ENCODE results near the gene SLC24A4.

The SLC24A4 gene

DNA sequence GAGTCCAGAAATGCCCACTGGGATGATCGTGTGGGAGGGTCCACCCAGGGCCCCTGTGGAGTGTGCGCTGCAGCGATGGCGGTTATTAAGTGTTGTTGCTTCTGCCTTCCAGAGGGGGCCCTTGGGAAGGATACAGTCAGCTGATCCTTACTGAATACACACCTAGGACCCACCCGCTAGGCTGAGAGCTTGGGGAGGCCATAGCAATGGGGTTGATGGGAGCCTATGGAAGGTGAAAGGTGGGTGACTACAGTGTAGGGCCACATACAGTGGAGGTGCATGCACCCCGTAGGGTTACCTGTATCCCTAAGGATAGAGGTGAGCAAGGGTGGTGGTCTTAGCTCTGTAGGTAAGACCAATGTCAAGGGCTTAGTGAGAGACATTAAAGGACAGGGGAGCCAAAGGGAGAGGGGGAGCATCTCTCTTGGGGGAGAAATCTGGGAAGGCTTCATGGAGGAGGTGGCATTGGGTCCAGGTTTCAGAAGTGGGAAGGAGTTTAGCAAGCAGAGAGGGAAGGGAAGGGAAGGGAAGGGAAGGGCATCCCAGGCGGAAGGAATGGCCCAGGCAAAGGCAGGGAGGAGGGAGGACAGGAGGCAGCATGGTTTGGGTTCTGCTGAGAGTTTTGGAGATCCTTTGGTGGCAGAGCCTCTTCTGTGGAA is 117.5 kb downstream of the SLC24A4 start:
- DNase-seq = no peak

DNA sequence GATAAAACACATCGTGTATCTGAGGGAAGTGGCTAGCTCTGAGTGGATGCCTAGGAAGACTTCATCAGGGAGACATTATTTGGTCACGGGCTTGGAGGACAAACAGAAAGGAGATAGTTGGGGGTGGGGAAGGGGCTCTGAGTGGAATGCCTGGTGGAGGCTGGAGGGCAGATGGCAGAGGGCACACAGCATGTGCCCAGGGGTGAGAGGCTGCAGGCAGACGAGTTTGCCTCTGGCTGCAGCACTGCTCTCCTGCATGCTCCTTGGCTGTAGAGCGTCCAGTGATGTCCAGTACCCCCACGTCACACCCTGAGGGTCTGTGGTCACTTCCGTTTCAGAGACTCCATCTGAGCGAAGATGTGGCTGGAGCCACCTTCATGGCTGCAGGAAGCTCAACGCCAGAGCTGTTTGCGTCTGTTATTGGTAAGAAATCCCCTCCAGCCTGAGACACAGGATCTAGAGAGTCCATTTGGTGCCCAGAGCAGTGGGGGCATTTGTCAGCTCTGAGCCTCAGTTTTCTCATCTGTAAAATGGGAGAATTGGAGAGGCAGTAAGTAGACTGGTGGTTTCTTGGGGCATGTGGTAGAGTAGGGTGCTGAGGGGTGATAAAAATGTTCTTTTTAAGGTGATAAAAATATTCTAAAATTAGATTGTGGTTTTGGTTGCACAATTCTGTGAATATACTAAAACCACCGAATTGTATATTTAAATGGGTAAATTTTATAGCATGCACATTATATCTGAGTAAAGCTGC is 119.0 kb downstream of the SLC24A4 start:
- no peak for DNase-seq

GRCh38 chr14:92443167-92443566 is 120.2 kb downstream of the SLC24A4 start:
- DNase-seq = no peak

DNA sequence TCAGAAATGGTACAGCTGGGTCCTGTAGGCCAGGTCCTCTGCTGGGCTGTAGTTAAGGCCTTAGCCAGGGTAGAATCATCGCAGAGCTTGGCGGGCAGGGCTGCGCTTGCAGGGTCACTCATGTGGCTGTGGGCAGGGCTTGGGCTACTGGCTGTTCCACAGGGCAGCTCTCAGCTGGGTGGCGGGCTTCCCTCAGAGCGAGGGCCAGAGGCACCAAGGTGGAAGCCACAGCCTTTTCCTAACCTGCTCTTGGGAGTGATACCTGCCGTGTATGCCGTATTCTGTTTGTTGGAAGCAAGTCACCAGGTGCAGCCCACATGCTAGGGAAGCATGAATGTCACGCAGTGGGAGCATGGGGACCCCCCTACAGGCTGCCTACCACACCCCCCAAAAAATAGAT is 120.8 kb downstream of the SLC24A4 start:
- DNase-seq = no peak

- no peak for DNase-seq
Observed at GRCh38 chr14:92446771-92447170, 123.8 kb downstream of the SLC24A4 start.

DNA sequence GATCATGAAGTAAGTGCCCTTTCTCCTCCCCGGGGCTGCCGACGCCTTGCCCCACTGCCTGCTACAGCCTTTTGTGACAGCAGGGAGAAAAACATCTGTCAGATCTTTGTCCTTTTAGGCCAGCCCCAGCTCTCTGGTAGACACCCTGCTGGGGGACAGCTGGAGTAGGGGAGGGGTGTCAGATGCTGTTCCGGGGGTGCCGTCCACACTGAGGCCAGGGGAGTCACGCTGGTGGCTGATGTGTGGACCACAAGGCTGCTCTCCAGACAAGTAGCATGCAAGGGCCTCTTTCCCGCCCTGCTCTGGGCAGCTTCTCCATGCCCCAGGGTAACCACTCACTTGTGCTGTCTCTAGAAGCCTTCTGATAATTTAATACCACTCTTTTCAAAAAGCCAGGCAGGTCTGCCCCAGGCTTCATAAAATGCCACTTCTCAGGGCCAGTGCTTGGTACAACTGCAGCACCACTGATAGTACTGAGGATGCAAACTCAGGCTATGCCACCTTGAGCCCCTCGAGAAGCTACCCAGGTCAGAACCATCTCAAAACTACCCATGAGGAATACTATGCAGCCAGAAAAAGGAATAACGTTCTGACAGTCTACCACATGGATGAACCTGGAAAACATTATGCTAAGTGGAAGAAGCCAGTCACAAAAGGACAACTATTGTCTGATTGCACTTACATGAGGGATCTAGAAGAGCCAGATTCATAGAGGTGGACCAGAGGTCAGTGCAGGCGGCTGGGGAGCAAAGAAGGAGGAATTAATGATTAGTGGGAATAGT is 124.6 kb downstream of the SLC24A4 start:
- no peak for DNase-seq

- no peak for DNase-seq
Observed at GRCh38 chr14:92448786-92449185, 125.8 kb downstream of the SLC24A4 start.

GRCh38 chr14:92449404-92450181 is 126.6 kb downstream of the SLC24A4 start:
- no peak for DNase-seq

DNA sequence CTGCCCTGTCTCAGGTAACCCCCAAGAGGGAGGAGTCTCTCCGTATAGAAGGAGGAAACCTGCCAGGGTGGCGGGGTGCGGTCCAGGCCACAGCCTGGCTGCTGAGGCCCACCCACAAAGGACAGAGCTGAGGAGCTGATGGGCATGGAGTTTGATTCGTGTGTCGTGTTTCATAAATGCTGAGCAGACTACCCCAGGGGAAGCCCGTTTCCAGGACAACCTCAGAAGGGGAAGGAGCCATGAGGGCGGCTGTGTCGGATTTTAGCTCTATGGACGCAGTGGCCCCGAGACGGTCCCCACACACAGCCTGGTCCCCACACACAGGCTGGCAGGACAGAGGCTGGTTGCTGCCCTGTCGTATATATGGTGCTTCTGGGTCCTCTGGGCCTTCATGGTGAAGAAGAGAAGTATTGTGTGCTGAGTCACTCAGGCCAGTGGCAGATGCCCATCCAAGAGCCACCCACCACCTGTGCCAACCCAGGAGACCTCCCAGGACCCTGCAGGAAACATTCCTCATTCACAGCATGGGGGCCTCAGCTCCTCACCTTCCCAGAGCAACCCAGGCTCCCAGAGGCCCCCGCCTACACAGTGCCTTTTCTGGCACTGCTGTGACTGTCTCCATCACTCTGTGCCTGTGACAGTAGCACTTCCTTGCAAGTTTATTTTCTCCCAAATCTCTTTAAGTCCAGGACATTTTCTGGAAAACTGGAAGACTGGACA is 127.5 kb downstream of the SLC24A4 start:
- DNase-seq = no peak

- DNase-seq = no peak
Observed at GRCh38 chr14:92451245-92451644, 128.3 kb downstream of the SLC24A4 start.

DNA sequence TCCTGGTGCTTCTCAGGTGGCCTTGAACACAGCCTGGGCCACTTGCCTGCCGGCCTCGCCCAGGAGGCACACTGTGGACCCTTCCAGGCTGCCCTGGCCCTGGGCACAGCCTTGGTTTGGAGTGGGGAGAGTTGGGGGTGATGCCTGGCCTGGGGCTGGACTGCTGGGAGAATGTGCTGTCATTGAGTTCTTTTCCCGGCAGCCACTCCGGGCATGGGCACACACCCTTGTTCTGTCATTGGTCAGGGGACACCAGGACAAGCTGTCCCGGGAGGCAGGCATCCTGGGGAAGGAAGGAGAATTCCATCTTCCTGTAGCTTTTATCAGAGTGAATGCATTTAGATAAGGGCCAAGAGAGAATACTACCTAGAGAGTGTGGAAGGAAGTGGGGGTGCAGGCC is 128.8 kb downstream of the SLC24A4 start:
- no peak for DNase-seq

- DNase-seq = no peak
Observed at GRCh38 chr14:92452471-92452870, 129.5 kb downstream of the SLC24A4 start.

DNA sequence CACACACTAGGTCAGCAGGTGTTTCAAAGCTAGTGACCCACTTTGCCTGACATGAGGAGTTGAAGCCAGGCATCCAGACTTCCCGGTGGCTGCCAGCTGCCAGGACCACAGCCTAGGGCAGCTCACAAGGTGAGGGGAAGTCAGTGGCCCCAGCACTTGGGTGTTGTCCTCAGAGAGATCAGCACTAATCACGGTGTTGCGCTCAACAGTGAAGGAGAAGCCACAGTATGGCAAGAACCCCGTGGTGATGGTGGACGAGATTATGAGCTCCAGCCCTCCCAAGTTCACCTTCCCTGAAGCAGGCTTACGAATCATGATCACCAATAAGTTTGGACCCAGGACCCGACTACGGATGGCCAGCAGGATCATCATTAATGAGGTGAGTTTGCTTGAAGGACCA is 130.7 kb downstream of the SLC24A4 start:
- DNase-seq = no peak

- DNase-seq = no peak
Observed at GRCh38 chr14:92455231-92455630, 132.3 kb downstream of the SLC24A4 start.

DNA sequence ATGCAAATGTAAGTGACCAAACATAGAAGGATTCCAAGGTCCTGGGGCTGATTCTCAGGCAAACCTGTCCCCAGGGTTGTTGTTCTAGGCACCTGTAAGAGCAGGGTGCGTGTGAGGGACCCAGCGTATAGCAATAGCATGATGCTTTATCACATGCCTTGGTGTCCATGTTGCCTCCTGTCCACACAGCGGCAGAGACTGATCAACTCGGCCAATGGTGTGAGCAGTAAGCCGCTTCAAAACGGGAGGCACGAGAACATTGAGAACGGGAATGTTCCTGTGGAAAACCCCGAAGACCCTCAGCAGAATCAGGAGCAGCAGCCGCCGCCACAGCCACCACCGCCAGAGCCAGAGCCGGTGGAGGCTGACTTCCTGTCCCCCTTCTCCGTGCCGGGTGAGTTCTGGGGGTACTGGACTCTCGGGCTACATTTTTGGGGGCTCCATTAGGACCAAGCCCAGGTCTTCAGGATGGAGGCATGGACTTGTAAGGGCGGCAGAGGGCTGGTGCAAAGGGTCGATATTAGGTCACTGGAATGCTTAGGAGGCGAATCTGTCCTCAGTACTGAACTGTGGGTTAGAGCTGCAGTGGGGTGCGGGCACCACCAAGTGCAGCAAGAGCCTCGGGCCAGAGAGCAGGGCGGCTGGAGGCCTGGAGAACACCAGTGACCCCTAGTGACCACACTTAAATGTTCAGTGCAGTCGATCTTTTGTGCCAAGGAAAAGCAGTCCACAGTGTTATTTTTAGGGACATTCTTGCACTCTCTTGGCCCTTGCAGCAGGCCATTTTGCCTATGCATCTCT is 133.4 kb downstream of the SLC24A4 start:
- DNase-seq = no peak

DNA sequence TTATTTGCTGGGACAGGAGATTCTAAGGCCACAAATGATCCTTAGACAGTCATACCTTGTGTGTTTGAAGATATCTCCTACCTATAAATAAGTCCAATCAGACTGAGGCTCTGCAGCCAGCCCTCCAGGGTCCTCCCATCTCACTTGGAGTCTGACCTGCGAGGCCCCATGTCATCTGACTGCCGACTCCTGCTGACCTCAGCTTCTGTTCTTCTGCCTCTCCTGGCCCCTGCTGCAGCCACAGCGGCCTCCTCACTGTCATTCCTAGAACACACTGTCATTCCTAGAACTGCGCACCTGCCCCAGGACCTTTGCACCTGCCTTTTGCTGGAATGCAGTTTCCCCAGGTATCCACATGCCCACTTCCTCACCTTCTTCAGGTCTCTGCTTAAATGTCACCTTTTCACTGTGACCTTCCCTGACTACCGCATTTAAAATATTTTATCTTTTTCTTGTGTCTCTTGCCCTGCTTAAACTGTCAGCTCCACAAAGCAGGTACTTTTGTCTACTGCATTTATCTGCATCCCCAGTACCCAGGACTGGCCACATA is 134.1 kb downstream of the SLC24A4 start:
- DNase-seq = no peak

DNA sequence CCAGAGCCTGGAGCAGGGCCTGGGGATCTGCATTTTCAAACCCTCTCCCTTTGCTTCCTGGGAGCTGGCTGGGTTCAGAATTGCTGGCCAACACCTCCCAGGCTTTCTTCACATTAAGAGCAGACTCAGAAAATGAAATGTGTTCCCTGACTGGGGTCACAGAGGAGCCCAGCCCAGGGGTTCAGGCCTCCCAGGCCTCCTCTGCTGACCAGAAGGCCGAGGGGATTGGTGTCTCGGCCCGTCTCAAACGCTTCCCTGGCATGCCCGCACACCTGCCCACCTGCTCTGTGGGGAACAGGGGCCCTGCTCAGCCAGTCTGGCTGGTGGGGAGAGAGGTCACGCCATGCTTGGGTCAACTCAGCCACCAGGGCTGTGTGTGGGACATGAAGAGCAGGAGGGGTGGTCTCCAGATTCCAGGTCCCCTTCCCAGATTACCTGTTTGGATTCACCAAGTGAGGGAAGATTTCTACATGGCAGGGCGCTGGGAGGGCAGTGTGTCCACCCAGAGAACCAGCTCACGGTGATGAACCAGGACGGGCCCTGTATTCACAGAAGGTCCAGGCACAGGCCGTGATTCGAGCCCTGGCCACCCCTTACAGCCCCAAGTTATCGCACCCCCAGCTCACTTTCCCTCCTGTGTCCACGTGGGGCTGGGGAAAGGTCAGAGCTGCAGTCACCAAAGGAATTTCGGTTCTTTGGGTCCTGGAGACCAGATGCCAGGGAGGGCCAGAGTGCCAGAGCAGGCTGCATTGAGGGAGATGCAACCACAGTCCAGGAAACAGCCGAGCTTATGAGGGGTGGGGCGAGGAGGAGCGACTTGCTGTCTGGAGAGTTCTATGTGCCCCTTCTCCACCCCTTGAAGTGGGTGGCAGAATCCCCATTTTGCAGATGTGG is 135.4 kb downstream of the SLC24A4 start:
- DNase-seq = no peak

- no peak for DNase-seq
Observed at GRCh38 chr14:92459030-92459949, 136.3 kb downstream of the SLC24A4 start.

- no peak for DNase-seq
Observed at GRCh38 chr14:92459950-92460421, 137.0 kb downstream of the SLC24A4 start.
